ENCODE data around the gene SPIC. TPM values are rescaled to one million over a fixed set of nuclear protein-coding genes. Genes with fewer than 3 reads are reported as not detected.

The SPIC gene
- total RNA-seq, 1 donor from 2014 or later: not detected

DNA sequence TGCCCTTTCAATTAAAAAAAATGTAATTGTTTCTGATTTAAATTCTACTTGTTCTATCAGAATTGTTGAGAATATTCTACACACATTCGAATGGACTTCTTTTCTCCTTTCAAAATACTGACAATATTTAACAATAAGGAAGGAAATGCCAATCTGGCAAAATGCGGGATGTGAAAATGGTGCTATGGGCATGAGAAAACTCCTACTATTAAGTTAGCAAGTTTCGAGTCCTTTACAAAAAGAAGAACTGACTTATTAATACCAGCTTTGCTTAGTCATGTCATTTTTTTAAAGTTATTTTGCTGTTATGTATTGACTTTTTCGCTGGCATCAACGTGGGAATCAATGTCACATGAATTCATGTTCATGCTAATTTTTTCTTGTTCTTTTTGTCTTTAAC, 35.9 kb upstream of the SPIC start:
- Mint-ChIP-seq H3K27me3 (ENCODE audit: insufficient read depth, low read depth) (peaks cover 2% of the 10 kb centered on the region), H3K4me1 (no peaks in the 10 kb centered on the region), H3K27ac (no peak overlapping the region), H3K4me3 (no peak overlapping the region), H3K36me3 (no peaks in the 10 kb centered on the region), H3K9me3 (no peaks in the 10 kb centered on the region)
- Histone ChIP-seq H3K4me3 (no peak overlapping the region), H3K4me1 (no peaks in the 10 kb centered on the region), H3K27ac (no peak overlapping the region), H3K27me3 (no peaks in the 10 kb centered on the region), H3K36me3 (no peaks in the 10 kb centered on the region), H3K9ac (no peak overlapping the region), H4K20me1 (ENCODE audit: low read depth) (no peaks in the 10 kb centered on the region), H3K79me2 (ENCODE audit: low read depth) (no peaks in the 10 kb centered on the region), H2AFZ (replicated peaks) (no peak overlapping the region), H3K9me3 (ENCODE audit: low read depth) (no peaks in the 10 kb centered on the region), H3K4me2 (no peak overlapping the region), H3F3A (ENCODE audit: low read depth) (no peaks in the 10 kb centered on the region)
- TF ChIP-seq EZH2 (IDR thresholded peaks at IDR 0.05): no peak
- no peak for TF ChIP-seq EZH2phosphoT487 (IDR thresholded peaks at IDR 0.05)
- no peak for TF ChIP-seq CTCF (IDR thresholded peaks at IDR 0.05)
- DNase-seq (ENCODE audit: low spot score): no peak

- H3K9me3 Mint-ChIP-seq: no peaks in the 10 kb centered on the region
- no peak overlapping the region for H3K27ac ChIP-seq
- DNase-seq (ENCODE audit: low spot score): no peak
- no peak for TF ChIP-seq EZH2phosphoT487 (IDR thresholded peaks at IDR 0.05)
- no peak for TF ChIP-seq CTCF (IDR thresholded peaks at IDR 0.05)
- no peaks in the 10 kb centered on the region for H3K36me3 ChIP-seq
- H2AFZ ChIP-seq (replicated peaks): no peak overlapping the region
- H3K79me2 ChIP-seq (ENCODE audit: low read depth): no peaks in the 10 kb centered on the region
- no peak overlapping the region for H3K4me3 Mint-ChIP-seq
- no peaks in the 10 kb centered on the region for H3K27me3 ChIP-seq
- H3F3A ChIP-seq (ENCODE audit: low read depth): no peaks in the 10 kb centered on the region
- no peaks in the 10 kb centered on the region for H3K4me1 Mint-ChIP-seq
- H3K36me3 Mint-ChIP-seq: no peaks in the 10 kb centered on the region
- no peak overlapping the region for H3K27ac Mint-ChIP-seq
- H3K9me3 ChIP-seq (ENCODE audit: low read depth): no peaks in the 10 kb centered on the region
- no peaks in the 10 kb centered on the region for H3K4me1 ChIP-seq
- peaks cover 2% of the 10 kb centered on the region for H3K27me3 Mint-ChIP-seq (ENCODE audit: insufficient read depth, low read depth)
- no peak overlapping the region for H3K9ac ChIP-seq
- no peak overlapping the region for H3K4me2 ChIP-seq
- H4K20me1 ChIP-seq (ENCODE audit: low read depth): no peaks in the 10 kb centered on the region
- H3K4me3 ChIP-seq: no peak overlapping the region
Measured at GRCh38 chr12:101441461-101442224, 33.5 kb upstream of the SPIC start.

DNA sequence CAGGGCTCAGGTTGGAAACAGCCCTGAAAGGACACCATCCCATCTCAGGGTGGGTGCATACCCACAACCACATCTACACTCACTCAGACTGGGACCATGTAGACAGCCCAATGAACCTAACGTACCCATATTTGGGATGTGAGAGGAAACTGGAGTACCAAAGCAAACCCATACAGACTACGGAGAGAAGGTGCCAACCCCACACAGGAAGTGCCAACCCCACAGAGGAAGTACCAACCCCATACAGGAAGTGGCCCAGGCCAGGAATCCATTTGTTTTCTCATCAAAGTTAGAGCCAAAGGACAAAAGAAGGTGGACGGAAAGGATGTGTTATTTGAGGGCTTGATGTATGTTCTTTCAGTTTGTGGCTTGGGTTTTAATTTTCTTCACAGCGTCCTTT, 19.5 kb upstream of the SPIC start:
- H3K4me1 Mint-ChIP-seq: no peaks in the 10 kb centered on the region
- H3K79me2 ChIP-seq (ENCODE audit: low read depth): no peaks in the 10 kb centered on the region
- H3K4me1 ChIP-seq: no peaks in the 10 kb centered on the region
- no peaks in the 10 kb centered on the region for H3K9me3 ChIP-seq (ENCODE audit: low read depth)
- no peak overlapping the region for H3K27ac ChIP-seq
- H2AFZ ChIP-seq (replicated peaks): no peak overlapping the region
- H3K27ac Mint-ChIP-seq: no peak overlapping the region
- H3K27me3 ChIP-seq: no peaks in the 10 kb centered on the region
- H3K4me3 Mint-ChIP-seq: no peak overlapping the region
- no peak overlapping the region for H3K4me2 ChIP-seq
- peaks cover 4% of the 10 kb centered on the region for H3K9me3 Mint-ChIP-seq
- H4K20me1 ChIP-seq (ENCODE audit: low read depth): no peaks in the 10 kb centered on the region
- no peaks in the 10 kb centered on the region for H3F3A ChIP-seq (ENCODE audit: low read depth)
- no peak overlapping the region for H3K9ac ChIP-seq
- DNase-seq (ENCODE audit: low spot score): no peak
- H3K27me3 Mint-ChIP-seq (ENCODE audit: insufficient read depth, low read depth): peaks cover 2% of the 10 kb centered on the region
- no peaks in the 10 kb centered on the region for H3K36me3 Mint-ChIP-seq
- H3K36me3 ChIP-seq: no peaks in the 10 kb centered on the region
- no peak overlapping the region for H3K4me3 ChIP-seq
- TF ChIP-seq EZH2 (IDR thresholded peaks at IDR 0.05): no peak
- TF ChIP-seq CTCF (IDR thresholded peaks at IDR 0.05): no peak
- no peak for TF ChIP-seq EZH2phosphoT487 (IDR thresholded peaks at IDR 0.05)
